IMR-90 (cell line): Measurements from ENCODE around the gene UNC79. TPM values are rescaled to one million over a fixed set of nuclear protein-coding genes. Genes with fewer than 3 reads are reported as not detected.

Experiments
- ATAC-seq: fragments of 200-7000 bp; cut with Tn5 transposase; 2 replicates; pipeline ENCODE4 v1.9.1; 2020; ENCODE audit warnings: low read depth, mild to moderate bottlenecking, moderate library complexity
- BruUV-seq: library from RNA; stranded (reverse); fragments of 400-500 nt; replicated peaks from 2 replicates; lab custom pipeline; 2021; lab: Mats Ljungman, UMichigan
- CTCF ChIA-PET: fragments of 300-600 bp; formaldehyde crosslinking; extraction: SDS; loops from one replicate; lab custom pipeline; 2021; ENCODE audit warnings: antibody characterized with exemption; lab: Yijun Ruan, JAX
- POLR2A ChIA-PET: fragments of 300-600 bp; sonication (Branson Sonifier 250); formaldehyde crosslinking; loops from one replicate; lab custom pipeline; 2022; ENCODE audit warnings: antibody characterized with exemption; ENCODE audit not compliant: unreplicated experiment; lab: Charles Lee
- DNase-seq: peaks from one replicate; pipeline ENCODE4 v3.0.0; 2013
- H2AFZ ChIP-seq: replicated peaks from 2 replicates; pipeline ENCODE3; 2013; ENCODE audit warnings: low read length, mild to moderate bottlenecking; ENCODE audit not compliant: poor library complexity
- H2AK5ac ChIP-seq: 2 replicates; pipeline ENCODE4 v1.6.1; 2013; ENCODE audit warnings: low read depth, low read length, inconsistent platforms
- H2AK9ac ChIP-seq: replicated peaks from 2 replicates; pipeline ENCODE3; 2013; ENCODE audit warnings: mild to moderate bottlenecking, low read depth, low read length, moderate library complexity; ENCODE audit not compliant: poor library complexity
- H2BK120ac ChIP-seq: 2 replicates; pipeline ENCODE4 v1.6.1; 2013; ENCODE audit warnings: low read depth, low read length, inconsistent platforms
- H2BK15ac ChIP-seq: 3 replicates; pipeline ENCODE4 v1.6.1; 2013; ENCODE audit warnings: low read depth, low read length, inconsistent platforms
- H2BK20ac ChIP-seq: 2 replicates; pipeline ENCODE4 v1.6.1; 2013; ENCODE audit warnings: low read depth, mild to moderate bottlenecking, inconsistent platforms, low read length, moderate library complexity
- H2BK5ac ChIP-seq: 2 replicates; pipeline ENCODE4 v1.6.1; 2013; ENCODE audit warnings: mild to moderate bottlenecking, low read depth, low read length, inconsistent platforms; ENCODE audit not compliant: poor library complexity, severe bottlenecking
- H3K14ac ChIP-seq: replicated peaks from 2 replicates; pipeline ENCODE4 v1.6.1; 2013; ENCODE audit warnings: low read depth, low read length, inconsistent platforms
- H3K18ac ChIP-seq: 2 replicates; pipeline ENCODE4 v1.6.1; 2013; ENCODE audit warnings: low read depth, low read length, control low read depth
- H3K23ac ChIP-seq: 2 replicates; pipeline ENCODE4 v1.6.1; 2013; ENCODE audit warnings: low read depth, low read length, inconsistent platforms
- H3K27ac ChIP-seq: 2 replicates; pipeline ENCODE4 v1.5.1; 2013; ENCODE audit warnings: mild to moderate bottlenecking, control low read depth, low read length; ENCODE audit not compliant: insufficient read depth
- H3K27me3 ChIP-seq: 2 replicates; pipeline ENCODE4 v1.6.1; 2013; ENCODE audit warnings: low read length; ENCODE audit not compliant: control insufficient read depth, insufficient read depth
- H3K36me3 ChIP-seq: 2 replicates; pipeline ENCODE4 v1.6.1; 2013; ENCODE audit warnings: low read length, mixed read lengths; ENCODE audit not compliant: control insufficient read depth, insufficient read depth
- H3K4ac ChIP-seq: 2 replicates; pipeline ENCODE4 v1.6.1; 2013; ENCODE audit warnings: low read depth, low read length, inconsistent platforms
- H3K4me1 ChIP-seq: 2 replicates; pipeline ENCODE4 v1.6.1; 2013; ENCODE audit warnings: low read length, mixed read lengths; ENCODE audit not compliant: control insufficient read depth, insufficient read depth
- H3K4me2 ChIP-seq: 2 replicates; pipeline ENCODE4 v1.6.1; 2013; ENCODE audit warnings: low read depth, mild to moderate bottlenecking, control low read depth, low read length, moderate library complexity
- H3K4me3 ChIP-seq: 2 replicates; pipeline ENCODE4 v1.5.1; 2013; ENCODE audit warnings: low read depth, mild to moderate bottlenecking, control low read depth, low read length, moderate library complexity; ENCODE audit not compliant: insufficient read depth
- H3K56ac ChIP-seq: 2 replicates; pipeline ENCODE4 v1.6.1; 2013; ENCODE audit warnings: low read length, inconsistent platforms; ENCODE audit not compliant: insufficient read depth; ENCODE audit errors: extremely low read depth
- H3K79me1 ChIP-seq, 2 experiments: 2 replicates each; pipeline ENCODE4 v1.6.1; 2013; ENCODE audit warnings: low read length in 2 of 2, inconsistent platforms in 1 of 2, low read depth in 1 of 2
- H3K9ac ChIP-seq: 2 replicates; pipeline ENCODE4 v1.6.1; 2013; ENCODE audit warnings: low read depth, low read length, control low read depth
- H3K9me1 ChIP-seq: 2 replicates; pipeline ENCODE4 v1.6.1; 2013; ENCODE audit warnings: low read length, inconsistent platforms; ENCODE audit not compliant: insufficient read depth
- H3K9me3 ChIP-seq: 2 replicates; pipeline ENCODE4 v1.6.1; 2013; ENCODE audit warnings: low read length; ENCODE audit not compliant: control insufficient read depth, insufficient read depth
- H4K20me1 ChIP-seq: 2 replicates; pipeline ENCODE4 v1.6.1; 2013; ENCODE audit warnings: low read length, inconsistent platforms; ENCODE audit not compliant: insufficient read depth
- H4K5ac ChIP-seq: 2 replicates; pipeline ENCODE4 v1.6.1; 2013; ENCODE audit warnings: mild to moderate bottlenecking, low read depth, low read length, control low read depth
- H4K8ac ChIP-seq, 2 experiments: 2 replicates each; pipeline ENCODE4 v1.6.1; 2013; ENCODE audit warnings: low read depth in 2 of 2, low read length in 2 of 2, control low read depth in 1 of 2, inconsistent platforms in 1 of 2
- H4K91ac ChIP-seq: 2 replicates; pipeline ENCODE4 v1.6.1; 2013; ENCODE audit warnings: low read depth, low read length, inconsistent platforms; ENCODE audit not compliant: insufficient read depth
- BHLHE40 ChIP-seq: fragments of 150-350 bp; IDR thresholded peaks from 2 replicates; pipeline ENCODE4 v1.6.1; 2016; ENCODE audit warnings: mild to moderate bottlenecking, low read depth, low read length
- CEBPB ChIP-seq: IDR thresholded peaks from 2 replicates; pipeline ENCODE4 v1.6.1; 2012; ENCODE audit warnings: low read depth, low read length, improper control_type of control experiment
- CHD1 ChIP-seq: IDR thresholded peaks from 2 replicates; pipeline ENCODE4 v1.6.1; 2012; ENCODE audit warnings: low read depth, low read length, improper control_type of control experiment
- FOS ChIP-seq: fragments of 150-350 bp; IDR thresholded peaks from 2 replicates; pipeline ENCODE4 v1.6.1; 2016; ENCODE audit warnings: low read depth, low read length
- MAFK ChIP-seq: IDR thresholded peaks from 2 replicates; pipeline ENCODE4 v1.6.1; 2012; ENCODE audit warnings: low read depth, low read length, improper control_type of control experiment
- MAZ ChIP-seq: IDR thresholded peaks from 2 replicates; pipeline ENCODE4 v1.6.1; 2012; ENCODE audit warnings: low read depth, mild to moderate bottlenecking, low read length, improper control_type of control experiment, moderate library complexity, borderline replicate concordance
- MXI1 ChIP-seq: IDR thresholded peaks from 2 replicates; pipeline ENCODE4 v1.6.1; 2012; ENCODE audit warnings: low read depth, mild to moderate bottlenecking, low read length, moderate library complexity, borderline replicate concordance
- NFE2L2 ChIP-seq: fragments of 150-350 bp; IDR thresholded peaks from 2 replicates; pipeline ENCODE4 v1.6.1; 2016; ENCODE audit warnings: low read depth, mild to moderate bottlenecking, low read length
- RAD21 ChIP-seq: IDR thresholded peaks from 2 replicates; pipeline ENCODE4 v1.6.1; 2012; ENCODE audit warnings: low read length, improper control_type of control experiment
- RCOR1 ChIP-seq: IDR thresholded peaks from 2 replicates; pipeline ENCODE4 v1.6.1; 2012; ENCODE audit warnings: mild to moderate bottlenecking, low read length, improper control_type of control experiment; ENCODE audit not compliant: insufficient replicate concordance
- RFX5 ChIP-seq: IDR thresholded peaks from 2 replicates; pipeline ENCODE4 v1.8.0; 2012; ENCODE audit warnings: low read depth, mild to moderate bottlenecking, low read length, moderate library complexity
- SMC3 ChIP-seq: fragments of 150-350 bp; IDR thresholded peaks from 2 replicates; pipeline ENCODE4 v1.6.1; 2016; ENCODE audit warnings: low read depth, mild to moderate bottlenecking, antibody characterized with exemption, low read length, moderate library complexity
- dilution Hi-C: fragments of 300-500 bp; cut with HindIII; formaldehyde crosslinking; loops from one replicate; pipeline ENCODE4 v1.14.3; 2018; ENCODE audit warnings: low sequenced_read_pairs; ENCODE audit not compliant: unreplicated experiment
- in situ Hi-C: fragments of 300-500 bp; cut with MboI; formaldehyde crosslinking; loops from 3 replicates; pipeline ENCODE4 v1.14.3; 2019; ENCODE audit warnings: low sequenced_read_pairs, inconsistent platforms, mixed read lengths
- intact Hi-C: fragments of 100-400 bp; cut with micrococcal nuclease; formaldehyde crosslinking; loops from 2 replicates; pipeline ENCODE4 v1.10.0; 2022
- polyA plus RNA-seq, 3 experiments: library from polyadenylated mRNA; depleted of rRNA; stranded (reverse); fragments of >200 nt; gene quantifications; 2 replicates each; pipeline ENCODE4 v1.2.3, GENCODE V29; 2012; ENCODE audit warnings: low replicate concordance in 1 of 3
- total RNA-seq: library from RNA; depleted of rRNA; stranded (reverse); fragments of >200 nt; gene quantifications from 2 replicates; pipeline ENCODE4 v1.2.3, GENCODE V29; 2012
- TF ChIP-seq, protein P1 (sequence below): conservative IDR thresholded peaks from 2 replicates; pipeline ENCODE4 v1.5.1; 2012; ENCODE audit warnings: mild to moderate bottlenecking, low read depth, low read length, improper control_type of control experiment
- TF ChIP-seq, protein P2 (sequence below): fragments of 150-350 bp; IDR thresholded peaks from 2 replicates; pipeline ENCODE4 v1.6.1; 2016; ENCODE audit warnings: low read depth, mild to moderate bottlenecking, low read length, moderate library complexity, borderline replicate concordance

UNC79 gene
- total and polyA plus RNA-seq, 2 of the 4 experiments (the other 2 are of a cell fraction): under 0.01 TPM

GRCh38 chr14:93700928-93701327, 270.2 kb downstream of the UNC79 start:
- H3K27me3 ChIP-seq: no peaks in the 10 kb centered on the region
- H3K4me3 ChIP-seq: no peak overlapping the region
- BruUV-seq: no TSS peak
- no peaks in the 10 kb centered on the region for H4K20me1 ChIP-seq
- no peak overlapping the region for H3K4me2 ChIP-seq
- no peak overlapping the region for H2BK15ac ChIP-seq
- H3K27ac ChIP-seq: no peak overlapping the region
- in situ Hi-C loops: no loop called here
- H4K91ac ChIP-seq: no peak overlapping the region
- no peaks in the 10 kb centered on the region for H3K79me1 ChIP-seq
- H2BK5ac ChIP-seq: no peak overlapping the region
- no peak overlapping the region for H3K14ac ChIP-seq
- no peak overlapping the region for H2AFZ ChIP-seq
- H2BK20ac ChIP-seq: no peak overlapping the region
- H4K5ac ChIP-seq: no peak overlapping the region
- H3K18ac ChIP-seq: no peak overlapping the region
- H4K8ac ChIP-seq: no peak overlapping the region
- DNase-seq (no peak), ATAC-seq (no peak)
- H3K4me1 ChIP-seq: no peaks in the 10 kb centered on the region
- no peaks in the 10 kb centered on the region for H3K9me1 ChIP-seq
- peaks cover 10% of the 10 kb centered on the region; the same call in 1 of the 2 replicates for H3K9me3 ChIP-seq
- no peak overlapping the region for H2AK5ac ChIP-seq
- TF ChIP-seq MAFK: no peak
- no peak for TF ChIP-seq MXI1
- TF ChIP-seq FOS: no peak
- TF ChIP-seq CEBPB: no peak
- no peak for TF ChIP-seq BHLHE40
- TF ChIP-seq RAD21: no peak
- no peak for TF ChIP-seq SMC3
- TF ChIP-seq RCOR1: no peak
- no peak for TF ChIP-seq CHD1
- TF ChIP-seq NFE2L2: no peak
- TF ChIP-seq, protein P1, sequence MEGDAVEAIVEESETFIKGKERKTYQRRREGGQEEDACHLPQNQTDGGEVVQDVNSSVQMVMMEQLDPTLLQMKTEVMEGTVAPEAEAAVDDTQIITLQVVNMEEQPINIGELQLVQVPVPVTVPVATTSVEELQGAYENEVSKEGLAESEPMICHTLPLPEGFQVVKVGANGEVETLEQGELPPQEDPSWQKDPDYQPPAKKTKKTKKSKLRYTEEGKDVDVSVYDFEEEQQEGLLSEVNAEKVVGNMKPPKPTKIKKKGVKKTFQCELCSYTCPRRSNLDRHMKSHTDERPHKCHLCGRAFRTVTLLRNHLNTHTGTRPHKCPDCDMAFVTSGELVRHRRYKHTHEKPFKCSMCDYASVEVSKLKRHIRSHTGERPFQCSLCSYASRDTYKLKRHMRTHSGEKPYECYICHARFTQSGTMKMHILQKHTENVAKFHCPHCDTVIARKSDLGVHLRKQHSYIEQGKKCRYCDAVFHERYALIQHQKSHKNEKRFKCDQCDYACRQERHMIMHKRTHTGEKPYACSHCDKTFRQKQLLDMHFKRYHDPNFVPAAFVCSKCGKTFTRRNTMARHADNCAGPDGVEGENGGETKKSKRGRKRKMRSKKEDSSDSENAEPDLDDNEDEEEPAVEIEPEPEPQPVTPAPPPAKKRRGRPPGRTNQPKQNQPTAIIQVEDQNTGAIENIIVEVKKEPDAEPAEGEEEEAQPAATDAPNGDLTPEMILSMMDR: no peak
- TF ChIP-seq, protein P2, sequence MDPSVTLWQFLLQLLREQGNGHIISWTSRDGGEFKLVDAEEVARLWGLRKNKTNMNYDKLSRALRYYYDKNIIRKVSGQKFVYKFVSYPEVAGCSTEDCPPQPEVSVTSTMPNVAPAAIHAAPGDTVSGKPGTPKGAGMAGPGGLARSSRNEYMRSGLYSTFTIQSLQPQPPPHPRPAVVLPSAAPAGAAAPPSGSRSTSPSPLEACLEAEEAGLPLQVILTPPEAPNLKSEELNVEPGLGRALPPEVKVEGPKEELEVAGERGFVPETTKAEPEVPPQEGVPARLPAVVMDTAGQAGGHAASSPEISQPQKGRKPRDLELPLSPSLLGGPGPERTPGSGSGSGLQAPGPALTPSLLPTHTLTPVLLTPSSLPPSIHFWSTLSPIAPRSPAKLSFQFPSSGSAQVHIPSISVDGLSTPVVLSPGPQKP: no peak
- TF ChIP-seq MAZ: no peak
- no peak for TF ChIP-seq RFX5
- H3K4ac ChIP-seq: no peak overlapping the region
- no peak overlapping the region for H3K23ac ChIP-seq
- no peak overlapping the region for H3K9ac ChIP-seq
- H3K36me3 ChIP-seq: no peaks in the 10 kb centered on the region
- no peak overlapping the region for H3K56ac ChIP-seq
- ChIA-PET POLR2A (no interaction called here), CTCF (no interaction called here)
- dilution Hi-C loops: no loop called here
- intact Hi-C loops: no loop called here
- H2AK9ac ChIP-seq: no peak overlapping the region
- H2BK120ac ChIP-seq: no peak overlapping the region
